Activated CD4-positive, alpha-beta T cell treated with anti-CD3 and anti-CD28 coated beads, Interleukin-2, Interleukin-4, amounts not matched to agents 100 ng/mL and 50 ng/mL, durations not matched to agents 16 hours and 8 hours (primary cell): ENCODE measurements around the gene MINDY1.

Experiments used
- DNase-seq: peaks from one replicate; pipeline ENCODE4 v3.0.0-alpha.2; 2020; ENCODE audit warnings: low spot score

The MINDY1 gene

DNA sequence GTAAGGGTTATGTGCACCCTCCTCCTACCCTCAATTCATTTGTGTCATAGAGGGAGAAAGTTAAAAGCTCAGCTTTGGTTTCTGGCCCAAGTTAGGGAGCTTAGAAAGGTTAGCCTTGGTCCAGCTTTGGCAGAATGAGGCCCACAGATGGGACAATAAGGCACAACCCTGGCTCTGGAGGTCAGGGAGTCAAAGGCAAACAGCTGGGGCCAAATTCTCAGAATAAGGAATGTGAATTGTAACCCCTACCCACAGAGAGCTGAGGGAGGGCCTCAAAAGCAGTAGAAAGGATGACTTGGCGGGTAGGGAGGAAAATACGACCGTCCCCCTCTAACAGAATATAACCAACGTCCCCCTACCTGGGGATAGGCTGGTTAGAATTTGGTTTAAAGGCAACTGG is 41.1 kb downstream of the MINDY1 start:
- DNase-seq = no peak

GRCh38 chr1:150964164-150964489 is 42.6 kb downstream of the MINDY1 start:
- no peak for DNase-seq

DNA sequence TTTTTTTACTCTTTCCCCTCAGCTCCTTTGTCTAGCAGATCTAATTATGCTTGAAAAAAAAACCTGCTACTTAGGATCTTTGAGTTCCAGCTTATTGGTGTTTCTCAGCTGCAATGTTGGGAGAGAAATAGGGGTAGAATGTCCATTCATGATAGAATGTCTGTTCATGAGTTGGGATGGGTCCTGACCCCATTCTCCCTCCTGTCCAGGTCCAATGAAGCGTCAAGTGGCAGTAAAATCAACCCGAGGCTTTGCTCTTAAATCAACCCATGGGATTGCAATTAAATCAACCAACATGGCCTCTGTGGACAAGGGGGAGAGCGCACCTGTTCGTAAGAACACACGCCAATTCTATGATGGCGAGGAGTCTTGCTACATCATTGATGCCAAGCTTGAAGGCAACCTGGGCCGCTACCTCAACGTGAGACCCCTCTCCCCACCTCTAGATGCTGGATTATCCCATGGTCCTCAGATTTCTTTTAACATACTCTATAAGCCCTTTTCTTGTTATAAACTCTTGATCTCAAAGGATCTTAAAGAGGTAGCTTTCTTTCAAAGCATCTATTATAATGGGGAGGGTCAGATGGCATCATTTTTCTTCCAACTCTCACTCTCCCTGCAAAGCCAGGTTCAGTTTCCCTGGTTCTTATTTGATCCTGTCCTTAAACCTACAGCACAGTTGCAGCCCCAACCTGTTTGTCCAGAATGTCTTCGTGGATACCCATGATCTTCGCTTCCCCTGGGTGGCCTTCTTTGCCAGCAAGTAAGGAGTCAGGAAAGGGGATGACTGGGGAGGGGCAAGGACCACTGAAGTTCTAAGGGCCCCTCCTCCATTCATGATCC is 43.2 kb downstream of the MINDY1 start:
- no peak for DNase-seq

DNA sequence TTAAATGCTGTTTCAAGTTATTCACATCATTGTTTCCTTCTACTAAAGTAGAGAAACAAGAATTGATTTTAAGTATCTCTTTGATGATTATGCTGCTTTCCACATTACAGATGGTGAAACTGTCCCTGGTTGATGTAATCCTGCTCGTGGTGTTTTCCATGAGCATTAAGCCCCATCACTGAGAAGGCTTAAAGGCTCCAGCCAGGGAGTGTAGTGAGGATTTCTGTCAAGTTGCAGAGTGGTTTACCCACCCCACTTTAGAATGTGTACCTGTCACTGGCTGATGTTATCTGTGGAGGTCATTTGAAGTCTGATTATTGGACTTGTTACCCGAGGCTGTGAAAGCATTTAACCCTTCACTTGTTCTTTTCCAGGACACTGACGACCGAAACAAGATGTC is 44.9 kb downstream of the MINDY1 start:
- DNase-seq = no peak

- no peak for DNase-seq
These were observed 46.1 kb downstream of the MINDY1 start for GRCh38 chr1:150960646-150961045.

GRCh38 chr1:150957666-150958065 is 49.0 kb downstream of the MINDY1 start:
- no peak for DNase-seq

- no peak for DNase-seq
These were observed 51.4 kb downstream of the MINDY1 start for GRCh38 chr1:150955280-150955679.

DNA sequence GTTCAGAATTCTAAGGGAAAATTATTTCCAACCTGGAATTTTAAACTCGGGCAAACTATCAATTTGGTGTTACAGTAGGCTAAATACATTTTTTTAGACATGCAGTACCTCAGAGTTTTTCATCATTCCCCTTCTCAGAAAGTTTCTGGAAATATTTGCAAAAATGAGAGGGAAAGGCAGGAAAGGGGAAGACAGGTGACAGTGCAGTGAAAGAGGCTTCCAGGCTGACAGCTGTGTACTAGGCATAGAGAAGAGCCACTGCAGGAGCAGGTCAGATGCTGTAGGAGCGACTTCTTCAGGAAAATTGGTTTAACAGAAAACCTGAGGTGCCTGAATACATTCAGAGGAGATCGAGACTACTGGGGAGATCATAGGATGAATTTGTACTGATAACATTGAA is 52.0 kb downstream of the MINDY1 start:
- DNase-seq = no peak
